Activated naive CD8-positive, alpha-beta T cell (primary cell): ENCODE results near the gene SMARCD1.

ENCODE experiments used
- H3K27ac Mint-ChIP-seq: one replicate; pipeline ENCODE4 v1.8.0; 2021; ENCODE audit warnings: mixed read lengths
- H3K27me3 Mint-ChIP-seq: one replicate; pipeline ENCODE4 v1.8.0; 2021; ENCODE audit warnings: mixed read lengths
- H3K36me3 Mint-ChIP-seq: one replicate; pipeline ENCODE4 v1.8.0; 2021; ENCODE audit warnings: mixed read lengths
- H3K4me1 Mint-ChIP-seq: one replicate; pipeline ENCODE4 v1.8.0; 2021; ENCODE audit warnings: low read depth, mixed read lengths
- H3K4me3 Mint-ChIP-seq: one replicate; pipeline ENCODE4 v1.8.0; 2021; ENCODE audit warnings: mild to moderate bottlenecking, mixed read lengths
- H3K9me3 Mint-ChIP-seq: one replicate; pipeline ENCODE4 v1.8.0; 2021; ENCODE audit warnings: low read depth, mixed read lengths

SMARCD1 gene

DNA sequence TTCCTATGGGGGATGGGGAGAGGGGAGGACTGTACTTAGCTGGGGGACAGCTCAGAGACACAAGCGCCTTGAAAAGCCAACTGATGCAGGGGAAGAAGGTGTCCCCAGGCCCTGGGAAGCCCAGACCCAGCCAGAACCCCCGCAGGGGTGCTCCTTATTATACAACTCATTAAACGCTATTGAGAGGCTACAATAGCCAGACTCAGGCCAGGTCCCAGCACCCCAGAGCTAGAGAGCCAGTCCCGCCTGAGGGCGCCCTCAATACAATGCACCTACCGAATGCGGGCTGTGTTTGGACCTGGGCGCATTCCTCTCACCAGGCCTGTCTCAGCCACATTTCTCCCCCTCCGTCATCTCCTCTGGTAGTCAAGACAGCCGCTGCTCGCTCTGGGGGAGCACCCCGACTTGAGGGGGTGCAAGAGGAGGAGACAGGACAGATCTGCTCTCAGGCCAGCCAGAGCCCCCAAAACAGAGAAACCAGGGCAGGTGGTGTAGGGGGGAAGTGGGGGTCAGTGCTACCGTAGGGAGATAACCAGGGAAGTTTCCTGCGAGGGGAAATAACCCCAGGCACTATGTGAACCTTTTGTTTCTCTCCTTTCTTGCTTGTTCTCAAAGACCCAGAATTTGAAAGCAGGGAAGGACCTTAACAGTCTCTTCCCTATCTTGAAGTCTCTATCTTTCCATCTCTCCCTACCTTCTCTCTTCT is 33.9 kb upstream of the SMARCD1 start:
- Mint-ChIP-seq H3K9me3 (no peaks in the 10 kb centered on the region), H3K27ac (no peak overlapping the region), H3K36me3 (peaks cover 3% of the 10 kb centered on the region), H3K27me3 (peaks cover 25% of the 10 kb centered on the region), H3K4me1 (peaks cover 14% of the 10 kb centered on the region), H3K4me3 (no peak overlapping the region)

- no peaks in the 10 kb centered on the region for H3K9me3 Mint-ChIP-seq
- H3K27me3 Mint-ChIP-seq = peaks cover 29% of the 10 kb centered on the region
- H3K27ac Mint-ChIP-seq = no peak overlapping the region
- H3K4me3 Mint-ChIP-seq = no peak overlapping the region
- peaks cover 23% of the 10 kb centered on the region for H3K4me1 Mint-ChIP-seq
- H3K36me3 Mint-ChIP-seq = peaks cover 3% of the 10 kb centered on the region
These were observed 32.6 kb upstream of the SMARCD1 start for GRCh38 chr12:50052544-50052943.

- Mint-ChIP-seq H3K36me3 (peaks cover 3% of the 10 kb centered on the region), H3K27me3 (peaks cover 29% of the 10 kb centered on the region), H3K4me1 (peaks cover 23% of the 10 kb centered on the region)
These were observed 32.2 kb upstream of the SMARCD1 start for GRCh38 chr12:50052964-50053363.

GRCh38 chr12:50053583-50053982 is 31.6 kb upstream of the SMARCD1 start:
- H3K9me3 Mint-ChIP-seq = no peaks in the 10 kb centered on the region
- H3K36me3 Mint-ChIP-seq = peaks cover 3% of the 10 kb centered on the region
- H3K4me1 Mint-ChIP-seq = peaks cover 24% of the 10 kb centered on the region
- no peak overlapping the region for H3K27ac Mint-ChIP-seq
- no peak overlapping the region for H3K4me3 Mint-ChIP-seq
- peaks cover 29% of the 10 kb centered on the region for H3K27me3 Mint-ChIP-seq

More at GRCh38 chr12:50052964-50053363, 32.2 kb upstream of the SMARCD1 start:
- H3K4me3 Mint-ChIP-seq = no peak overlapping the region
- H3K27ac Mint-ChIP-seq = no peak overlapping the region
- H3K9me3 Mint-ChIP-seq = no peaks in the 10 kb centered on the region

- Mint-ChIP-seq H3K4me1 (peaks cover 45% of the 10 kb centered on the region), H3K27ac (peak overlapping the region; percentile 76), H3K36me3 (no peaks in the 10 kb centered on the region), H3K4me3 (peak overlapping the region; percentile 96), H3K27me3 (peaks cover 19% of the 10 kb centered on the region), H3K9me3 (no peaks in the 10 kb centered on the region)
These were observed 29.1 kb upstream of the SMARCD1 start for GRCh38 chr12:50055831-50056638.

DNA sequence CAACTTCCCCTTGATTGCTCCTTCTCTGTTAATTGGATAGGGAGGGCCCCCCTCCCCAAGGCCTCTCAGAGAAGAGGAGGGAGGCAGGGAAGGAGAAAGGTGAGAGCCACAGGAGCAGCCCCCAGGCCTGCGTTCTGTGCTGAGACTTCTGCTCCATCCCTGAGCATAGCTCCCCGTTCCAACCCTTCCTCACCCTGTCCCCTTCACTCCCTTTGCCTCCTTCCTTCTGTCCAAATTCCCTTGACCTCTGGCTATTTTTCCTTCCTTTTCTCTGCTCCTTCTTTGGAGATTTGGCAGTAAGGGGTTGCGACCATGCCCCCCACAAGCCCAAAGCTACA is 28.5 kb upstream of the SMARCD1 start:
- no peaks in the 10 kb centered on the region for H3K9me3 Mint-ChIP-seq
- peak overlapping the region; percentile 96 for H3K4me3 Mint-ChIP-seq
- peak overlapping the region; percentile 83 for H3K27ac Mint-ChIP-seq
- H3K36me3 Mint-ChIP-seq = peaks cover 3% of the 10 kb centered on the region
- H3K4me1 Mint-ChIP-seq = peaks cover 49% of the 10 kb centered on the region
- peaks cover 15% of the 10 kb centered on the region for H3K27me3 Mint-ChIP-seq

GRCh38 chr12:50057000-50057841 is 27.9 kb upstream of the SMARCD1 start, which contains the start of gene ASIC1:
TSS of gene ASIC1 (plus strand) at chr12:50057596. CDS start at chr12:50058767, 1,171 bp downstream.
- Mint-ChIP-seq H3K27ac (peak within 1 kb of the TSS; percentile 83), H3K27me3 (peaks cover 10% of the 10 kb centered on the region), H3K4me3 (peak within 1 kb of the TSS; percentile 96), H3K36me3 (peaks cover 4% of the 10 kb centered on the region), H3K9me3 (no peaks in the 10 kb centered on the region), H3K4me1 (peaks cover 48% of the 10 kb centered on the region)

DNA sequence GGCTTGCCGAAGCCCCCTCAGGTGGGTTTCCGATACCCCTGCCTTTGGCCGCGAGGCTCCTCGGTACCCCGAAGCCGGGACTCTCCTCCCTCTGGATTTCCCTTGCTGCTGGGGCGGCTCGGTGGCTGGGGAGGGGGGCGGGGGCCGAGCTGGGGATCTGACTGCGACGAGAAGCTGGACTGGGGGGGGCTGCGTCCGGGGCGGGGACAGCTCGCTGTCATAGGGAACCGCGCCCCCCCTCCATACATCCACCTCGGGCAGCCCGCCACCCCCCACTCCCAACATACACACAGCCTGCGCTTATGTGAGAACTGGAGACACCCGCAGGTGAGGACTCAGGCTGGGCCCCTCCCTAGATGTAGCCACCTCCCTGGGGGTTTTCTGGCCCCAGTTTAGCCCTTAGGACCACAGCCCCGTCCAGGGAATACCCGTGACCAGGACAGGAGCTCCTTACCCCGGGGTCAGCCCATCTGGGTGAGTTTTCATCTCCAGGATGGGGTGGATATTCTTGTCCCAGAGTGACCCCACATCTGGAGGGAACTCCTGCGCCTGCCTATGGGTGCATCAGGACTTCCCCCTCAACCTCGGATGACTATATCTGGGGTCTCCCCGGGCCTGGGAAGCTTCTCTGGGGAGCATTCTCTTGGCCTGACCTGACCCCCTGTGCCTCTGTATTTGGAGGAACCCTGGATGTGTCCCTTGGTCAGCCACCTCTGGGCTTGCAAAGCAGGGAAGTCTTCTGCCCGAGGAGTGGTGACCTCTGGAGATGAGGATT is 27.1 kb upstream of the SMARCD1 start:
- Mint-ChIP-seq H3K27ac (peak overlapping the region; percentile 46), H3K4me1 (peaks cover 48% of the 10 kb centered on the region), H3K27me3 (peaks cover 9% of the 10 kb centered on the region), H3K9me3 (no peaks in the 10 kb centered on the region), H3K4me3 (peak overlapping the region; percentile 85), H3K36me3 (peaks cover 4% of the 10 kb centered on the region)

- H3K4me3 Mint-ChIP-seq = peak overlapping the region; percentile 85
- peaks cover 6% of the 10 kb centered on the region for H3K27me3 Mint-ChIP-seq
- H3K4me1 Mint-ChIP-seq = peaks cover 48% of the 10 kb centered on the region
- peaks cover 4% of the 10 kb centered on the region for H3K36me3 Mint-ChIP-seq
- peak overlapping the region; percentile 91 for H3K27ac Mint-ChIP-seq
- H3K9me3 Mint-ChIP-seq = no peaks in the 10 kb centered on the region
These were observed 26.3 kb upstream of the SMARCD1 start for GRCh38 chr12:50058743-50059312.

GRCh38 chr12:50059440-50060119 is 25.6 kb upstream of the SMARCD1 start:
- no peaks in the 10 kb centered on the region for H3K9me3 Mint-ChIP-seq
- peaks cover 4% of the 10 kb centered on the region for H3K36me3 Mint-ChIP-seq
- H3K27ac Mint-ChIP-seq = peak overlapping the region; percentile 91
- peaks cover 48% of the 10 kb centered on the region for H3K4me1 Mint-ChIP-seq
- H3K4me3 Mint-ChIP-seq = peak overlapping the region; percentile 85
- H3K27me3 Mint-ChIP-seq = peaks cover 6% of the 10 kb centered on the region

DNA sequence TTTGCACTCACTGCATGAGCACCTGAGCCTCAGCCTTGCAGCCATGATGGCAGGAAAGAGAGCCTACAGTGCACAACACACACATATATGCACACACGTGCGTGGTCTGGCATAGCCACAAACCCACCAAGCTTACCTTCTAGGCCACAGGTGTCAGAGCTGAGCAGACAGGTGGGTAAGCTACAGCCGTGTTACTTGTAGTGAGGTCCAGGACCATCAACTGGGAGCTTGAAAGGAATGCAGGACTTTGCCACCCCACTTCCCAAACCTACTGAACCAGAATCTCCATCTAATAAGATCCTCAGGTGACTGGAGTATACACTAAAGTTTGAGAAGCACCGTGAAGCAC is 25.0 kb upstream of the SMARCD1 start:
- H3K4me3 Mint-ChIP-seq = peak overlapping the region; percentile 85
- peaks cover 6% of the 10 kb centered on the region for H3K27me3 Mint-ChIP-seq
- H3K9me3 Mint-ChIP-seq = no peaks in the 10 kb centered on the region
- H3K36me3 Mint-ChIP-seq = peaks cover 4% of the 10 kb centered on the region
- H3K27ac Mint-ChIP-seq = peak overlapping the region; percentile 91
- peaks cover 48% of the 10 kb centered on the region for H3K4me1 Mint-ChIP-seq

GRCh38 chr12:50061171-50061570 is 24.0 kb upstream of the SMARCD1 start:
- Mint-ChIP-seq H3K27me3 (peaks cover 6% of the 10 kb centered on the region), H3K4me1 (peaks cover 42% of the 10 kb centered on the region), H3K27ac (peak overlapping the region; percentile 16), H3K36me3 (peaks cover 4% of the 10 kb centered on the region), H3K9me3 (no peaks in the 10 kb centered on the region), H3K4me3 (no peak overlapping the region)

DNA sequence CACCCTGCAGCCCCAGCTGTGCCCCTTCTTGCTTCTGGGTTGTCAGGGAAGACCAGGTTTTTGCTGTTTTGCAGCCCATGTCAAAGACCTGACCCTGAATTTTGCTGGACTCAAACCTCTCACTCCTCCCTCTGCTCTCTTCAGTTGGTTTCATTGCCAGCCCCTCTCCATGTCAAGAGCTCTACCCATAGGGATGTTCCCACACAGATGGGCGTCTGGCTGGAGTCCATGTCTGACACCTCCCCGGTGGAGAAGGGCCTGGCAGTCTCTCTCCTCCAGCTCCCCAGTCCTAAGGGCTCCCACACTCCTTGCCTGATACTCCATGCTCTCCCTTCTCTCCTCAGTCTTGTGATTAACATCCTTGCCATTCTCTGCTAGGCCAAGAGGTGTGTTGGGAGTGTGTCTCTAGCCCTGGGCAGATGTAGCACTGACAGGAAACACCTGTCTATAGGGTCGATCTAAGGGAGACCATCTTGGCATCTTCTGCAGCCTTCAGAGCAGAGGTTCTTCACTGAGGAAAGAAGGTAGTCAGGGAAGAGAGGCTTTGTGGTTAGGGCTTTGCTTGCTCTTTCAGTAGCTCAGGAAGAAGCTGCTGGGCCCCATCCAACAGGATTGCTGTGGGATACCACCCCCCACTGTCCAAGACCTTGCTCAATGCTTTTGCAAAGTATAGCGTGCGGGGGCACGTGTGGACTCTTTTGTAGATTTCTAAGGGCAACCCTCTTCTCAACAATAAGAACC is 23.0 kb upstream of the SMARCD1 start:
- H3K4me1 Mint-ChIP-seq = peaks cover 32% of the 10 kb centered on the region
- peaks cover 4% of the 10 kb centered on the region for H3K36me3 Mint-ChIP-seq
- no peaks in the 10 kb centered on the region for H3K9me3 Mint-ChIP-seq
- no peak overlapping the region for H3K4me3 Mint-ChIP-seq
- no peak overlapping the region for H3K27ac Mint-ChIP-seq
- peaks cover under 1% of the 10 kb centered on the region for H3K27me3 Mint-ChIP-seq
